ENCODE data around the gene DFFA.
"Not testable (repeated sequence)": the region's sequence is repeated elsewhere in the genome, so short reads cannot be mapped to it uniquely, and the experiment has no call there.

DFFA gene

DNA sequence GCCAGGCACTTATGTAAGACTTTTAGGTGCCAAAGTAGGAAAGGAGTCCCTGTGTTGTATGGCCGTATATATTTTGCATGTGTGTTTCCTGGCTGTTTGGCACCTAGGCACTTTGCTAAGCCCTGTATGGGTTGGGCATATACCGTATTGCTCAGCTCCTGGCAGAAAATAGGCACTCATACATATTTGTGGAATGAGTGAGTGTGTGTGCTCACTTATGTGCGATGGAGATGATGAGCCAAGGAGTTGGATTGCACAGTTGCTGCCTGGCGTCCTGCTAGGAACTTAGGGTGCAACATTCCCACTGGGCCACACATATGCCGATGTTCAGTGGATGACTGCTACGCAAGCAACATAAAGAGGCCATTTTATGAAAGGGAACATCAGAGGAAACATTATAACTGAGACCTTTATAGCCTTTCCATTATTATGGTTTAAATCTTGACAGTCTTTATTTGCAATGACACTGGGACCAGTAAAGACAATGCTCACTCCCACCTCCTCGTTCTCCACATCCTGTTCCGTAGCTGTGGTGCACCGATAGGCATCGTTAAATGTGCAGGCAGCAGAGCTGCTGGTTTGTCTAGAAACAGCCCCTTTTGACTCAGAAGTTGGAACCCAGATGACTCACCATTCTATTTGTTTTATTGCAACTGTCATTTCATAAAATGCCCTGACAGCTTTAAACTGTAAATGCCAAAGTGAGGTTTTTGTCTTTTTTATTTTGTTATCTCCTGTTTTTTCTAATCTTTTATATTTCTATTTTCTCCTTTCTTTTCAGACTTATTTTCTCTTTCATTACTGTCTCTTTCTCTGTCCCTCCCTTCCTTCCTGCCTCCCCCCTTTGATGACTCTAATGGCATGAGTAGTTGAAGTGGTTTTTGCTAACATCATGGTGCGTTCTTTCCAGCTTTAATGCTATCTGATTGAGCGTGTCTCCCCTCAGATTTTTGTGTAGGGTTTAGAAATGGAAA is 38.5 kb upstream of the DFFA start:
- peaks cover 76% of the 10 kb centered on the region for H3K4me1 Mint-ChIP-seq (ENCODE audit: low read depth)
- peak overlapping the region; percentile 90 for H3K27ac Mint-ChIP-seq
- H3K36me3 Mint-ChIP-seq (ENCODE audit: low read depth): no peaks in the 10 kb centered on the region
- H3K9me3 Mint-ChIP-seq: no peaks in the 10 kb centered on the region
- H3K4me3 Mint-ChIP-seq: peak overlapping the region; percentile 49
- H3K27me3 Mint-ChIP-seq: no peaks in the 10 kb centered on the region

DNA sequence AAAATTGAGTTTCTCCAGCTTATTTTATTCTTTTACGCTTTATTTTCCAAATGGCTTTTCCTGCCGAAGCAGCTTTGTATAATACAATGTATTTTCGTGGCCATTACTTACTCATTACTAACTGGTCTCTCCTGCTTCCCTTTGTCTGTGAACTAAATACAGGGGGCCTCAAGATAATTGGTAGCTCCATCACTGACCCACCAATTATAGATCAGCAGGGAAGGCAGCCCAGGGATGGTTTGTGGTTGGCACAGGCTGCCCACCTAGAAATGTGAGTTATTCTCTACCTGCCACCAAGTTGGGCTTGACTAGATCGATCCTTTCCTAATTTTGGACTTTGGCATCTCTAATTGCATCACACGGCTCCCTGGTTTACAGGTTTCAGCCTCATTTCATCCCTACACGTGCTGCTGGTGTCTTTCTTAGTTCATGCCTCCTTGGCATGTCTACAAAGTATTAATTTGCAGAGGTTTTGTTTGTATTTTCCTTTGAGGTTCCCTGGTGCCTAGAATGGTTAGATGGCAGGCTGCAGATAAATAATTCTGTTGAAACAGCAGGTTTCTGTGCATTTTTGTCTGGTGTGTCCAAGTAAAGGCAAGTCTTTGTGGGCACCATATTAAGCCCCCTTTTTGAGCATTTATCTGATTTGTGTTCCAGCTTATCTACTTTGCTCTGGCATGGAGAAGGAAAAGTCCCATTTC is 37.6 kb upstream of the DFFA start:
- Mint-ChIP-seq H3K4me3 (peak overlapping the region; percentile 49), H3K27me3 (no peaks in the 10 kb centered on the region), H3K4me1 (ENCODE audit: low read depth) (peaks cover 70% of the 10 kb centered on the region), H3K36me3 (ENCODE audit: low read depth) (no peaks in the 10 kb centered on the region), H3K9me3 (no peaks in the 10 kb centered on the region), H3K27ac (peak overlapping the region; percentile 90)

DNA sequence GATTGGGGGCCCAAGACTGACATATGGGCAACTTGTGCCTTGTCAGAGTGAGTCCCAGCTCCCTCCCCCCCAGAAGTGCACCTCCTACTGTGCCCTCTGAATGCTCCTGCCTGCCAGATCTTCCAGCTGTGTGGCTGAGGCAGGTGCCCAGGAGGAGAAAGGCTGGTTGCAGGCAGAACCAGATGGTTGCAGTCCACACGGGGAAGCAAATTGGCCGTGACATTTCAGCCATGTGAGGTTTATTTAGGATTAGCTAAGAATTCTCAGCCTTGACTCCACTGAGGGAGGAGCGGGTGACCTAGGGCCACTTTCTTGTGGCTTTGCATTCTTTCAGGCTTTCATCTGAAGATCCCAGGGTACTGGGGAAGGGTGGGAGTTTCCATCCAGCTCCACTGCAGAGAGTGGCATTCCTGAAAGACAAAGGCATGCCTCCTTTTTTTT is 36.2 kb upstream of the DFFA start:
- no peaks in the 10 kb centered on the region for H3K9me3 Mint-ChIP-seq
- no peaks in the 10 kb centered on the region for H3K27me3 Mint-ChIP-seq
- no peak overlapping the region for H3K27ac Mint-ChIP-seq
- H3K36me3 Mint-ChIP-seq (ENCODE audit: low read depth): no peaks in the 10 kb centered on the region
- H3K4me3 Mint-ChIP-seq: no peak overlapping the region
- peaks cover 55% of the 10 kb centered on the region for H3K4me1 Mint-ChIP-seq (ENCODE audit: low read depth)

DNA sequence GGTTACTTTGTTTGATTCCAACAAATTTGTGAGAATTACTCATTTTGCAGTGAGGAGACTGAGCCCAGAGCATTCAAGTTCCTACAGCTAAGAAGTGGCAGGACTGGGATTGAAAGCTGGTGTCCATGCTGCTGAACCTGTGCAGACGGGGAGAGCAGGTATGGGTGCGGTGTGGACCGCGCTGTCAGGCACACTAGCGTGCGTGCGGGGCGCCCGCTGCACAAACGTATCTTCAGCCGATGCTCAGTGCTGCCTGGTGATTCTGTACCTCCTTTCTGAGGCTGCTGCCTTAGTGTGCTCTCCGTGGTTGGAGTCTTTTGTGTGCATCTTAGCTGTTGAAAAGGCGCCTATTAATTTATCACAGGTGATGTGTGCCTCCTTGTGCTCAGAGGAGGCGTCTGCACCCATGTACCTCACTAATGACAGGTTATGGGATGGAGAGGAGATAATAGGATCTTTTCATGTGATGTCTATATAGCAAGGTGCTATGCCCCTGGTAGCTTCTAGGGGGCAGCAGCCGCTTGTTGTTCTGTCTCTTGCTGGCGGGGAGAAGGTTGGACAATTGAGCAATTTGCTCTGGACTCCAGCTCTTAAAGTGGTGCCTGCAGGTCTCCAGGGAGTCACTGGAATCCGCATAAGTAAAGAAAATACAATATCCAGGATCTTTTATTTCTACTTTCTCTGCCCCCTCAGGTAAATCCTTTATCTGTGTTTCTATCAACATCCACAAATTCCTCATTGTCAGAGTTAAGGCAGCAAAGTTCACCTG is 35.0 kb upstream of the DFFA start:
- Mint-ChIP-seq H3K27ac (peak overlapping the region; percentile 31), H3K9me3 (no peaks in the 10 kb centered on the region), H3K36me3 (ENCODE audit: low read depth) (no peaks in the 10 kb centered on the region), H3K4me1 (ENCODE audit: low read depth) (peaks cover 45% of the 10 kb centered on the region), H3K4me3 (no peak overlapping the region), H3K27me3 (no peaks in the 10 kb centered on the region)

DNA sequence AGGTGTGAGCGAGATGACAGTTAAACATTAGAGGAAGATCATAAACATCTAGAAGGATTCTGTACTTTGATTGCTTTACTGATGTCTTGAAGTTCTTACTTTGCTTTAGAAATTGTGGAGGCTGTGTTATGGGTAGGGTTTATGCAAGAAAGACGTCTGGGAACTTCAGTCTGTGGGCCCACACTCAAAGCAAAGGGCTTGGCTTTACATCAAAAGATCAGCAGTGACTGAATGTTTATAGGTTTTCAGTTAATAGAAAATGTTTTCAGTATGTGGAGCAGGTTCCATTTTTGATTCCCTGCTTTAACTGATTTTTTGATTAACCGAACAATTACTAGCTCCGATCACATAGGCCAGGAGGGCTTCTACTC is 34.3 kb upstream of the DFFA start:
- Mint-ChIP-seq H3K27ac (no peak overlapping the region), H3K36me3 (ENCODE audit: low read depth) (no peaks in the 10 kb centered on the region), H3K4me1 (ENCODE audit: low read depth) (peaks cover 45% of the 10 kb centered on the region), H3K9me3 (no peaks in the 10 kb centered on the region), H3K27me3 (no peaks in the 10 kb centered on the region), H3K4me3 (no peak overlapping the region)

DNA sequence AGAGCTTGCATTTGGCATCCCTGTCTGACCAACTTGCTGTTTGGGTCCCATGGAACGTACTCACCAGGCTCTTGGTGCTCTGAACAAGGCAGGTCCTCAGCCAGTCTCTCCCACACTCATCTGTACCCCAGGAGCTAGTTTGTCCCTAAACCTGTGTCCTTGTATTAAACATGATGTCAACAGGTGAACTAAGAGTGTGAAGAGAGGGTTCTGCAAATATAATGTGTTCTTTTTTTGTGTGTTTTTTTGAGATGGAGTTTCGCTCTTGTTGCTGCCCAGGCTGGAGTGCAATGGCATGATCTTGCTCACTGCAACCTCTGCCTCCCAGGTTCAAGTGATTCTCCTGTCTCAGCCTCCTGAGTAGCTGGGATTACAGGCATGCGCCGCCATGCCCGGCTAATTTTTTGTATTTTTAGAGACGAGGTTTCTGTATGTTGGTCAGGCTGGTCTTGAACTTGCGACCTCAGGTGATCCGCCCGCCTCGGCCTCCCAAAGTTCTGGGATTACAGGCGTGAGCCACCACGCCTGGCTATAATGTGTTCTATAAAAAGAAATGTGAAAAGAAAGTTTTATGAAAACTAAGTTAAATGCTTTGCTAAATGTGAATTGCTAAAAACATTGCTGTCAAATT is 33.8 kb upstream of the DFFA start:
- not testable (repeated sequence) for H3K4me3 Mint-ChIP-seq
- H3K4me1 Mint-ChIP-seq (ENCODE audit: low read depth): peaks cover 41% of the 10 kb centered on the region

DNA sequence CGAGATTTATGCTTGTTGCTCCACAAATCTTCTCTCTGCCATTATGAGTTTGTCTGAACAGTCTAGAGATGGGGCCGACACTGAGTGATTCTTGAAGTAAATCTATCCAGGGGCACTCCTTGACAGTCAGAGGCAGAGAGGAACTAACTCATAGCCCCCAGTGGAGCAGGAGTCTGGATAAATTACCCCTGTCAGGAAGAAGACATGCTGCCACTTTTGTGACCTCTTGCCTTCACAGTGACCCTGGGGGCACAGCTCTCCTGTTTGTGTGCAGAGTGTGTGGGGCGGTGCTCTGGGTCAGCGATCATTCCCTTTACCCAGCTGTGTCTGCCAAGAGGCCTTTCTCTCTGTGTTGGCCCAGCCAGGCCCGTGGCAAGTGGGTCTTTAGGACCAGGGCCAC is 31.9 kb upstream of the DFFA start:
- Mint-ChIP-seq H3K27ac (no peak overlapping the region), H3K4me1 (ENCODE audit: low read depth) (peaks cover 27% of the 10 kb centered on the region), H3K9me3 (no peaks in the 10 kb centered on the region), H3K27me3 (no peaks in the 10 kb centered on the region), H3K4me3 (no peak overlapping the region), H3K36me3 (ENCODE audit: low read depth) (no peaks in the 10 kb centered on the region)

More for the DNA sequence above, 33.8 kb upstream of the DFFA start:
- H3K9me3 Mint-ChIP-seq; H3K27ac Mint-ChIP-seq; H3K36me3 Mint-ChIP-seq (ENCODE audit: low read depth); H3K27me3 Mint-ChIP-seq: not testable (repeated sequence)

DNA sequence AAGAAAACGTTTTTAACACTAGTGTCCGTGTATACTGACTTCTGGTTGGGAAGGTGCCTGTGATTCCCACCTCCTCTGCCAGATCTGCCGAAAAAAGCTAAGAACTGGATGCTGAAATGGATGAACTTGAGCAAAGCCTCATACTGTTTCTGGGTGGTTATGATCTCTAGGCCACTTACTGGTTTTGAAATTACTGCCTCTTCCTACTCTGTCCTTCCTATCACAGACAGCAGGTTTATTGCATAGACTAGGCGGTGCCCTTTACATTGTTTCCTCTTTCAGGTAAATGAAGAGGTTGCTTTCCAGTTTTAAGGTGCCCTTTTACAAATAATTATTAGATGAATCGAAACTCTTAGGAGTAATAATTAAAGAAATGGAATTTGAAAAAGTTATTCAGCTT is 29.9 kb upstream of the DFFA start:
- Mint-ChIP-seq H3K27ac (no peak overlapping the region), H3K4me1 (ENCODE audit: low read depth) (peaks cover 34% of the 10 kb centered on the region), H3K4me3 (no peak overlapping the region), H3K27me3 (no peaks in the 10 kb centered on the region), H3K9me3 (no peaks in the 10 kb centered on the region), H3K36me3 (ENCODE audit: low read depth) (peaks cover 5% of the 10 kb centered on the region)

DNA sequence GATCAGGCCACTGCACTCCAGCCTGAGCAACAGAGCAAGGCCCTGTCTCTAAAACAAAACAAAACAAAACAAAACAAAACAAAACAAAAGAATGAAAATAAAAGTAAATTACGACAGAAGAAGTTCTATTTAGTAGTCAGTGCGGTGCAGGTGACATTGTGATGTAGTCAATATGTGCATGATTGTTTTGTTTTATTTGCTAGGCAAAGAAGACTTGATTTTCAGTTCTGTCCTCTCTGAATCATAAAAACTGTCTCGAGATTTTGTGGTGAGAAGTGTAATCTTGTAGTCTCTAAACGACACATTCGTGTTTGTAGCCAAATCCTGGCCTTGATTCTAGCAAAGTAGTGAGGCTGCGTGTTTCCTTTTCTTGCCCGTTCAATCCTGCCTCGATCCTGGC is 25.9 kb upstream of the DFFA start:
- H3K27ac Mint-ChIP-seq: no peak overlapping the region
- no peaks in the 10 kb centered on the region for H3K9me3 Mint-ChIP-seq
- H3K27me3 Mint-ChIP-seq: no peaks in the 10 kb centered on the region
- no peak overlapping the region for H3K4me3 Mint-ChIP-seq
- peaks cover 61% of the 10 kb centered on the region for H3K4me1 Mint-ChIP-seq (ENCODE audit: low read depth)
- H3K36me3 Mint-ChIP-seq (ENCODE audit: low read depth): peaks cover 13% of the 10 kb centered on the region

DNA sequence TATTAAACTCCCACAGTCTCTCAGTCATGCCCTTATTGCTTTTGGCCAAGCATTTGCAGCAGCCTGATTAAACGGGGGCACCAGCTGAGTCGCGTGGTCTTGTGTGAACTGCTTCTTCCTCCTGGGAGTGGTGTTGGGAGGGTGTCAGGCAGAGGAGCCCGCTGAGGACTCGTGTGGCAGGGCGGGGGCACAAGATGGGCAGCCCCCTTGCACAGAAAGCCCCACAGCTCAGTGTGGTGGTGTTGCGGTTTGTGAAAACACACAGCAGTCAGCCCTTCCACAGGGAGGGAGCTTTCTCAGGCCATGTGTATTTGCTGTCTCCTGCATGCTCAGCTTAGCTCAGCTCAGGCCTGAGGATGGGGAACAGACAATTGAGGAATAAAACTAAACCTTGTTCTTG is 24.8 kb upstream of the DFFA start:
- H3K9me3 Mint-ChIP-seq: no peaks in the 10 kb centered on the region
- peaks cover 13% of the 10 kb centered on the region for H3K36me3 Mint-ChIP-seq (ENCODE audit: low read depth)
- H3K27ac Mint-ChIP-seq: no peak overlapping the region
- no peaks in the 10 kb centered on the region for H3K27me3 Mint-ChIP-seq
- H3K4me1 Mint-ChIP-seq (ENCODE audit: low read depth): peaks cover 57% of the 10 kb centered on the region
- no peak overlapping the region for H3K4me3 Mint-ChIP-seq

DNA sequence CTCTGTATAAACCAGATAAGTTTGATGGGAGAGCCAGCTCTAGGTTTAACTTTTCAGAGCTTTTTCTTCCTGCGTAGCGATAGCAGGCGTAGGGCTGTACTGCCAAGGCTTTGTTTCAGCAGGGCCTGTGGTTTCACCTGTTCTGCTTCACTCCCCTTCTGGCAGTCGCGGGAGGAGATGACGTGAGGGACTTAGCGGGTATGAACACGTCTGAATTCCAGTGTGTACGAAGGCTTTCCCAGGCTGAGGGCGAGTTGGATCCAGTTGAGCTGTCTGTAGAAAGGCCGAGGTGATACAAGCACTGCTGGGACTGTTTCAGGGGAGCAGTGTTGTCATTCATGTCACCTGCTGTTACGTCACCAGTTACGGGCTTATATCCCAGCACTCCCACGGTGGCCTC is 23.6 kb upstream of the DFFA start:
- H3K27me3 Mint-ChIP-seq: no peaks in the 10 kb centered on the region
- peak overlapping the region; percentile 80 for H3K4me3 Mint-ChIP-seq
- H3K36me3 Mint-ChIP-seq (ENCODE audit: low read depth): peaks cover 13% of the 10 kb centered on the region
- H3K4me1 Mint-ChIP-seq (ENCODE audit: low read depth): peaks cover 52% of the 10 kb centered on the region
- H3K9me3 Mint-ChIP-seq: no peaks in the 10 kb centered on the region
- H3K27ac Mint-ChIP-seq: peak overlapping the region; percentile 89

DNA sequence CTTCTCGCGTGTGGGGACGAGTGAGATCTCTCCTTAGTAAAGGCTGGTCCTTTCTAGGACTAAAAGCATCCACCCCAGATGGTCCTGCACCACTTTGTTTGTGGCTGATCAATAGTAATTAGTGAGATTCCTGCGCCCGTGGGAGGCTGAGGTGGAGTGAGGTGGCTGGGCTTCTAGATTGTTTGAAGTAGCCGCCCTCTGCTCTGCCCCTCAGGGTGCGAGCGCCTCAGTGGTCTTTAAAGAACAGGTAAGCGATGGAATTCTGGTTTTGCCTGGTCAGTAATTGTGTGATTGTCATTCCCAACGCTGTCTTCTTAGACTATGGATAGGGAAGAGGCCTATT is 23.1 kb upstream of the DFFA start:
- H3K27me3 Mint-ChIP-seq: no peaks in the 10 kb centered on the region
- H3K9me3 Mint-ChIP-seq: no peaks in the 10 kb centered on the region
- peaks cover 13% of the 10 kb centered on the region for H3K36me3 Mint-ChIP-seq (ENCODE audit: low read depth)
- peak overlapping the region; percentile 89 for H3K27ac Mint-ChIP-seq
- H3K4me3 Mint-ChIP-seq: peak overlapping the region; percentile 80
- peaks cover 51% of the 10 kb centered on the region for H3K4me1 Mint-ChIP-seq (ENCODE audit: low read depth)

DNA sequence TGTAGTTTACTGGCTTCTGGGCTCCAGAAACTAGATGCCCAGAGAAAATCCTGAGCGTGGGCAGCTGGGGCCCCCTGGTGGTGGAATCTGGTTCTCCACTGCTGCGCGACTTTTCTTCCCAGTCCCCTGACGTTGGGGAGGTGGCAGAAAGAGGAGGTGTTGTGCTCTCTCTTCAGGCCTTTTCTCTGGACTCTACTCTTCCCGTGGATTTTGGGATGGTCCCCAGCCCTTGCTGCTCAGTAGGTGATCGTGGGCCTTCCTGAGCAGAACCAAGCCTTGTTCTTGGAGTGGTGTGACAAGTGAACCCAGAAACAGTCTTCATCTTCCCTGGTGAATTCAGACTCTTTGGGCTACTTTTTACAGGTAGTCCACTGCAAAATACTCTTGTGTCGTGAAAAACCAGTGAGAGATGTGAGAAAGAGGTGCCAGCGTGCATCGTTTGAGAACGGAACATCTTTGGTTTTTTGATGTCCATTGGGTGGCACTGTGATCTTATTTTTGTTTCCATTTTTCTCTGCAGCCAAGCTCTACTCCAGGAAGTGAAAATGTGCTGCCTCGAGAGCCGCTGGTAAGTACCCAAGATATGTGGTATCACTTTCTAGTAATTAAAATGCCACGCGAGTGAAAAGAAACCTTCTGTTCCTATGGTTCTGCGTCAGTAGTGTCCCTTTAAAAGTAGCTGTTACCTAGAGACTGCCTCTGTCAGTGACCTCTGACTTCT is 22.6 kb upstream of the DFFA start:
- peak overlapping the region; percentile 80 for H3K4me3 Mint-ChIP-seq
- no peaks in the 10 kb centered on the region for H3K9me3 Mint-ChIP-seq
- H3K27ac Mint-ChIP-seq: peak overlapping the region; percentile 89
- no peaks in the 10 kb centered on the region for H3K27me3 Mint-ChIP-seq
- peaks cover 14% of the 10 kb centered on the region for H3K36me3 Mint-ChIP-seq (ENCODE audit: low read depth)
- H3K4me1 Mint-ChIP-seq (ENCODE audit: low read depth): peaks cover 51% of the 10 kb centered on the region

DNA sequence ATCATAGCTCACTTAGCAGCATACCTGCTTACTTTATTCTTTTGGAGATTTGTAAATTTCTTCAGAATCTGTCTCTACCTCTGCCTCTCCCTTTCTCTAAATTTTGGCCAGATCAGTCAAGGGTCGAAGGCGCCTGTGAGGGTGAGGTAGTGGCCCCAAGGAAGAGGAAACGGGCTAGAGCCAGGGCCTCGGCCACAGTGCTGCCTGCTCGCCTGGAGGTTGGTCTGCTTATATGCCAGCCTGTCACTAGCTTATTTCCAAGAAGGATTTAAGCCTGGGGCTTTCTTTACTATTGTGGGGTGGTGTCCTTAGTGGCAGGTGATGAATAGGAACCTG is 22.1 kb upstream of the DFFA start:
- Mint-ChIP-seq H3K4me3 (peak overlapping the region; percentile 80), H3K36me3 (ENCODE audit: low read depth) (peaks cover 17% of the 10 kb centered on the region), H3K4me1 (ENCODE audit: low read depth) (peaks cover 56% of the 10 kb centered on the region), H3K9me3 (no peaks in the 10 kb centered on the region), H3K27me3 (no peaks in the 10 kb centered on the region), H3K27ac (no peak overlapping the region)
